Fibroblast of the aortic adventitia (primary cell): Measurements from ENCODE around the gene UBE3B. TPM values are rescaled to one million over a fixed set of nuclear protein-coding genes. Genes with fewer than 3 reads are reported as not detected.
A peak's percentile ranks its signal among the peaks of the same experiment; 100 is the strongest.
"Not testable (repeated sequence)": the region's sequence is repeated elsewhere in the genome, so short reads cannot be mapped to it uniquely, and the experiment has no call there.

Source experiments
- DNase-seq: peaks from one replicate; pipeline ENCODE4 v3.0.0-alpha.2; 2010; ENCODE audit warnings: low read depth
- H3K4me3 ChIP-seq: 2 replicates; pipeline ENCODE4 v1.5.1; 2011; ENCODE audit warnings: low read depth, mild to moderate bottlenecking, control low read depth, low read length, moderate library complexity
- CTCF ChIP-seq: IDR thresholded peaks from 2 replicates; pipeline ENCODE4 v1.5.1; 2011; ENCODE audit warnings: mild to moderate bottlenecking, low read length, control low read depth, inconsistent platforms; ENCODE audit not compliant: insufficient read depth
- total RNA-seq: library from RNA; depleted of rRNA; stranded (reverse); fragments of >200 nt; gene quantifications from 2 replicates; pipeline ENCODE4 v1.2.3, GENCODE V29; 2012; ENCODE audit warnings: low replicate concordance

Gene UBE3B
- total RNA-seq, 1 donor: 43.0 TPM

DNA sequence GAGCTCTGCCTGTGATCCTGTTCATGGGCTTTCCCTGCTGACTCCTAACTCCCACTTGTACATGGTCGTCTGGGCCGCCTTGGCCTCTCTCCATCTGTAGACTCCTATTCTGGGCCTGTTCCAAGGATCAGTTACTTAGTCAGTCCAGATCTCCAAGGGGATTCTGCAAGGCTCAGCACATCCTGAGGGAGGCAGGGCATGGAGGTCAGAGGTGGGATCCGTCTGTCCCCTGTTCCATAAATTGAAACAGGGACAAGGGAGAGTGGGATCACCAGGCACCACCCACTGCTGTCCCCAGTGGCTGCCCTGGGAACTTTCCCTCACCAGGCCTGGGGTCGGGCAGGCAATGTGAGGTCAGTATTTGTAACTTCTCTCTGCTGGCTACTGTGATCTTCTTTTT, 43.8 kb upstream of the UBE3B start:
- DNase-seq: no peak
- peak; percentile 37 for TF ChIP-seq CTCF
- H3K4me3 ChIP-seq: no peak overlapping the region

- no peak for DNase-seq
- no peak overlapping the region for H3K4me3 ChIP-seq
- TF ChIP-seq CTCF: no peak
These were observed 42.9 kb upstream of the UBE3B start for GRCh38 chr12:109434582-109434981.

GRCh38 chr12:109435428-109436187, 41.8 kb upstream of the UBE3B start:
- no peak for DNase-seq
- no peak for TF ChIP-seq CTCF
- H3K4me3 ChIP-seq: no peak overlapping the region

DNA sequence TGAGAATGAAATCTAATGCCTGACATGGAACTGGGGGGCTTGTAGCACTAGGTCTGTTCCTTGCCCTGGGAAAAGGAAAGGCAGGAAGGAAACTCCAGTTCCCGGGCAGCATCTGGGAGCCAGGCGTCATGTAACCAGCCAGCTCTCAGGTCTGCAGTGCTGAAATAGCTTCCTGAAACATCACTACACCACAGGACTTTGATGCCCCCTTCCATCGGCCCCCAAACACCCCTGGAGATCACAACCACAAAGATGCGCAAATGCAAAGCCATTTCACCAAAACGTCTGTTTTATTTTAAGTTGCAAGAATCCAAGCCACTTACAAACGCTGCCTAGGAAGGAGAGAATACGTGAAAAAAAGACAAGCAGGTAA, 41.3 kb upstream of the UBE3B start:
- no peak for DNase-seq
- no peak overlapping the region for H3K4me3 ChIP-seq
- no peak for TF ChIP-seq CTCF

- DNase-seq: no peak
- no peak overlapping the region for H3K4me3 ChIP-seq
- no peak for TF ChIP-seq CTCF
These were observed 38.3 kb upstream of the UBE3B start for GRCh38 chr12:109439181-109439580.

DNA sequence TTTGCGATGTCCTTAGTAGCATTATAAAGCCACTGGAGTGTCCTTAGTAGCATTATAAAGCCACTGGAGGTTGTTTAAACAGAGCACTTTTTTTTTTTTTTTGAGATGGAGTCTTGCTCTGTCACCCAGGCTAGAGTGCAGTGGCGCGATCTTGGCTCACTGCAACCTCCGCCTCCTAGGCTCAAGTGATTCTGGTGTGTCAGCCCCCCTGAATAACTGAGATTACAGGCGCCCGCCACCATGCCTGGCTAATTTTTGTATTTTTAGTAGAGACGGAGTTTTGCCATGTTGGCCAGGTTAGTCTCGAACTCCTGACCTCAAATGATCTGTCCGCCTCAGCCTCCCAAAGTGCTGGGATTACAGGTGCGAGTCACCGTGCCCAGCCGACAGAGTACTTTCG, 37.5 kb upstream of the UBE3B start:
- not testable (repeated sequence) for H3K4me3 ChIP-seq, DNase-seq

DNA sequence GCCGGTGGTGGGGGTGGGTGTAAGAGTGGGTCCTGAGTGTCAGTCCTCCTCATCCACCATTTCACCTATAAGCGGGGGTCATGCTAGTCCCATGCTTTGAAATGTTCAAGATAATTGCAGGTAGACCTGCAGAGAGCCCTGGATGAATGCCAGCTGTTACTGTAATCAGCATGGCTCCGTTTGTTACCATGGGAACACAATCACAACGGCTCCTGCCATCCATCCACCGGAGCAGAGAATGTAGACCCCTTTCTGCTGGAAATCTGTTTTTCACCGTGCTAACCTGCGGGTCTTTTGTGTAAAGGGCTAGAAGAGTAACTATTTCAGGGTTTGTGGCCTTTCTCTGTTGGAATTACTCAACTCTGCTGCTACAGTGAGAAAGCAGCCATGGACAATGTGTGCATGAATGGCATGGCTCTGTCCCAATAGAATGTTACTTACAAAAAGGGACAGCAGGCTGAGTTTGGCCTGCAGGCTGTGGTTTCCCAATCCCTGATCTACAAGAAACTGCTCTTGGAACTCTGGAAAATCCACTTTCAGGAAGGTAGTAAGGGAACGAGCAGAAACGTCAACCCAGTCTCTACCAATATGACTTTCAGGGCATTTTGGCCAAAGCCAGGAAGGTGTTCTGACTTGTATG, 36.5 kb upstream of the UBE3B start:
- H3K4me3 ChIP-seq: no peak overlapping the region
- TF ChIP-seq CTCF: no peak
- peak; percentile 34 for DNase-seq
